Measurements from ENCODE around the gene SPATA19.

SPATA19 gene

DNA sequence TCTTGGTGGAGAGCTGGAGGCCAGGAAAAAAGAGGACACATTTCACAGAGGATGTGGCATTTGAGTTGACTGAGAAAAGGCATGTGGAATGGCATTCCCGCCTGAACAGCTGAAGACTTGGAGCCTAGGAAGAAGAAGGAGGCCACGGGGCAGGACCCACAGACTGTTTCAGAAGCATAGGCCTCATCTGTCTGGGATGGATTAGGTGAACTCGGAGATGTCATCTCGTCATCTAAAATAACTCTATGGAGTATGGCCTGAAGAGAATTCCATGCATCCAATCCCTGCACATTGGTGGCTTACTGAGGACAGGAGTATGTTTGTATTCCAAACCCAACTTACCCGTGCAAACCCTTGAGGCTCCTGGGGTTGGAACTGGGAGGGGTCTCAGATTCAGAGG is 16.4 kb downstream of the SPATA19 start:
- TF ChIP-seq, protein P1, sequence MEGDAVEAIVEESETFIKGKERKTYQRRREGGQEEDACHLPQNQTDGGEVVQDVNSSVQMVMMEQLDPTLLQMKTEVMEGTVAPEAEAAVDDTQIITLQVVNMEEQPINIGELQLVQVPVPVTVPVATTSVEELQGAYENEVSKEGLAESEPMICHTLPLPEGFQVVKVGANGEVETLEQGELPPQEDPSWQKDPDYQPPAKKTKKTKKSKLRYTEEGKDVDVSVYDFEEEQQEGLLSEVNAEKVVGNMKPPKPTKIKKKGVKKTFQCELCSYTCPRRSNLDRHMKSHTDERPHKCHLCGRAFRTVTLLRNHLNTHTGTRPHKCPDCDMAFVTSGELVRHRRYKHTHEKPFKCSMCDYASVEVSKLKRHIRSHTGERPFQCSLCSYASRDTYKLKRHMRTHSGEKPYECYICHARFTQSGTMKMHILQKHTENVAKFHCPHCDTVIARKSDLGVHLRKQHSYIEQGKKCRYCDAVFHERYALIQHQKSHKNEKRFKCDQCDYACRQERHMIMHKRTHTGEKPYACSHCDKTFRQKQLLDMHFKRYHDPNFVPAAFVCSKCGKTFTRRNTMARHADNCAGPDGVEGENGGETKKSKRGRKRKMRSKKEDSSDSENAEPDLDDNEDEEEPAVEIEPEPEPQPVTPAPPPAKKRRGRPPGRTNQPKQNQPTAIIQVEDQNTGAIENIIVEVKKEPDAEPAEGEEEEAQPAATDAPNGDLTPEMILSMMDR (IDR thresholded peaks at IDR 0.05): no peak

DNA sequence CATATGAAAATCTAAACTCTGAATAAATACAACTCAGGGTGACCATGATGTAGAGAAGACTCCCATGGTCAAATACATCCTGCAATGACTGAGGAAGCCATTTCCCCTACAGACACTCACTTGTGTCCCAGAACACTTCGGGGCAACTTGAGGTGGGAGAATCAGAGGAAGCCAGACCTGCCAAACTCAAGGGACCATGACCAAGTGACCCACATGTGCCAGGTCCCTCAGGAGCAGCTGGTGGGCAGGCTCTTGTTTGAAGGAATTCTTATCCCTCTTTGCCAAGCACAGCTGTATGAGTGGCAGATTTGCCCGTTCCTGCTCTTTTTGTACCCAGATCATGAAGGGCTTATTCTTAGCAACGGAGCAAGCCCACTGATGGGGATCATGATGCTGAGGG is 17.8 kb downstream of the SPATA19 start:
- TF ChIP-seq, protein P1 (IDR thresholded peaks at IDR 0.05): no peak

DNA sequence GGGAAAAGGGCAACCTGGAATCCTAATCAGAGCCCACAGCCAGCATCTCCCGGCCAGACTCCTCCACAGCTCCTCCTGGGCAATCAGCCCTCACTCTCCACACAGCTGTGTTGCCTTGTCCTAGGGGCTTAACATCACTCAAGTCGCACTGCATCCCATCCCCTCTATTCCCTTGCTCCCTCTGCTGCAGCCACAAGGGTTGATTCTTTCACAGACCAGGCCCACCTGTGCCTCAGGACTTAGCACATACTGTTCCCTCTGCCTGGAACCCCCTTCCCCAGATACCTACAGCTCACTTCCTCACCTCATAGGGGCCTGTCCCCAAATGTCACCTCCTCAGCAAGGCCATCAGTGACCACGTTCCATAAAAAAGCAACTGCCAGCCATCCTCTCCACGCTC is 18.4 kb downstream of the SPATA19 start:
- TF ChIP-seq, protein P1 (IDR thresholded peaks at IDR 0.05): no peak

DNA sequence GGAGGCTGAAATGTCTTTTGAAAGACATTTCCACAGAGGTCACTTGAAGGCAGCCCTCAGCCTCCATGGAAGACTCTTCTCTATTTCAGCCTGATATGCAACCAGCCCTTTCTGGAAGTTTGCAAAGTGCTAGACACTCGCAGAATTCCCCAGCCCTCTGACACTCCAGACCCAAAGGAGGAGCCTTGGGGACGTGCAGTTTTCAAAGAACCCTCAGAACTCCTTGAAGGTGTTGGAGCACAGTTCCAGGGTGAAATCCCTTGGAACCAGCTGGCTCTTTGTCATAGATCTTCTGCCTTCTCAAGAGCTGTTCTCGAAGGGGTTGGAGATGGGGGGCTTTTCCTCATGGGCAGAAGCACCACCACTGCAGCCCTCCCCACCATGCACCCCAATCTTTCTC is 19.6 kb downstream of the SPATA19 start:
- TF ChIP-seq, protein P1 (IDR thresholded peaks at IDR 0.05): no peak

DNA sequence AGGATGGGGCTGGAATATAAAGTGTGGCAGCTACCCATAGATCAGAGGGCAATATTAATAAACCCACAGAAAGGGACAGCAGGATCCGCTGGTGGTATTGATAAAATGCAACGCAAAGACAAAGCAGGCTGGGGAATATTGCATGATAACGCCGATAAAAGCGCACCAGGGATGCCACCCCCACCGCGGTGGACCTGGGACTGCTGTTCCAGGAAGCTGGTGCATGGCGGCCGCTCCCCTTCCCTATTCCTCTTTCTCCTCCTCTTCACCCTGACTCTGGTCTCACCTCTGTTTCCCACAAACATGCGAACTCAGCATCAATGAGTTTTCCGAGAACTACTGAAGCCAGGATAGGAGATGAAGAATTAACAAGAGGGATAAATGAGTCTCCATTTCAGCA is 20.2 kb downstream of the SPATA19 start:
- TF ChIP-seq, protein P1 (IDR thresholded peaks at IDR 0.05): no peak

DNA sequence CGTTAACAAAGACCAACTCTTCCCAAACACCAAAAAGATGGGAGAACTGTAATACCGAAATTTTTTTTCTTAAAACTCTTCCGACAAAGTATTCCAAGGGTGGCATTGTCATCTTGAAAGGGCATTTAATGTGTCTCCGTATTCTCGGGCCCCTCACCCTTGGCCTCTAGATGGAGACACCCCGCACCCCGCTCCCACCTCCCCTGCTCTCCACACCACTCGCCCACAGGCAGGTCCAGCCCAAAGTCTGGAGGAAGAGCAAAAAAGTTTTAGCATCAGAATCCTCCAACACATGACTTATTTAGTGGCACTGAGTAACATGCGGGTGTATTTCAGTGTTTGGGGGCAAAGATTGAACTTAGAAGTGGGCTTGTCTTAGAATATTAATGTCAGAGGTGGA is 20.7 kb downstream of the SPATA19 start:
- TF ChIP-seq, protein P1 (IDR thresholded peaks at IDR 0.05): no peak

DNA sequence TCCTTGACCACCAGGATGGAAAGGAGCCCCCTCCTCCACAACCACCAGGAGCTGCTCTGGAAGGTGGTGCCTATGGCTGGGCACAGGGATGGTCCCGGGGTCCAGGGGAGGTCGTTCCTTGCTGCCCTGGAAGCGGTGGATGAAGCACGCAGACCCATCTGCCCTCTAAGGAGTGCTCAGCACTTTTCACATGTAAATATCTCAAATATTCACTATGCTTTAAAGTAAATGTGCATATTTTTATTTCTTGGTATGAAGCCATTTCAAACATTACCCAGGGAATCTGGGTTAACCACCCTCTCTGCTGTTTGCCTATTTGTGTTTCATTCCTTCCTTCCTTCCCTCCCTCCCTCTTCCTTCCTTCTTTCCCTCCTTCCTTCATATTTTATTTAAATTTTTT is 21.7 kb downstream of the SPATA19 start:
- TF ChIP-seq, protein P1 (IDR thresholded peaks at IDR 0.05): no peak

DNA sequence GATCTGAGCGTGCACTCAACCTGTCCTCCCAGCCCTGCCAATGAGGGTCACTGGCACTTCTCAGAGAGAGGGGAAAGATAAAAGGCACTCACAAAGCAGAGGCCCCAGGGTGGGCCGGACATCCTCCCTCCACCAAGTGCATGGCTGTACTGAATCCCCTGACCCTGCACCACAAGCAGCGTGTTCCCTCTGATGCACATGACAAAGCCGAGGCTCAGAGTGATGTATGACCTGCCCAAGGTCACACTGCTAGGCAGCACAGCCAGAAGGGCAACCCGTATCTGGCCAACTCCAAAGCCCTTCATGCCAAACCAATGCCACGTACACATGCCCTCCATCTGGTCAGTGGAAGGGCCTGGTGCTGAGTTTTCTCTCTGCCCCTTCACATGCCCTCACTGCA is 22.1 kb downstream of the SPATA19 start:
- TF ChIP-seq, protein P1 (IDR thresholded peaks at IDR 0.05): no peak

All from LNCAP (cell line).